A549 (cell line): Measurements from ENCODE around the gene PCNX2. TPM values are rescaled to one million over a fixed set of nuclear protein-coding genes. Genes with fewer than 3 reads are reported as not detected.

ENCODE experiments used
- ATAC-seq, 2 experiments: fragments of 200-7000 bp in 1 of 2; fragments of >200 bp in 1 of 2; cut with Nextera tagmentation in 1 of 2; cut with Tn5 transposase in 1 of 2; 3 replicates each; pipeline versions ENCODE4 v1.8.0 to v1.9.1; 2018 to 2020; ENCODE audit warnings: mild to moderate bottlenecking in 1 of 2, moderate library complexity in 1 of 2
- CTCF ChIA-PET: fragments of 300-600 bp; sonication (Branson Sonifier 250); formaldehyde crosslinking; extraction: SDS; loops from one replicate; lab custom pipeline; 2021; ENCODE audit warnings: antibody characterized with exemption, inconsistent platforms; lab: Yijun Ruan, JAX
- POLR2A ChIA-PET: fragments of 350-600 bp; formaldehyde crosslinking; extraction: SDS; loops from one replicate; lab custom pipeline; 2021; ENCODE audit warnings: antibody characterized with exemption, inconsistent platforms; lab: Yijun Ruan, JAX
- DNase-seq, 2 experiments: peaks; one replicate each; pipeline versions ENCODE4 v3.0.0 to v3.0.0-alpha.2; 2011 to 2016; ENCODE audit warnings: low read depth in 1 of 2, low spot score in 1 of 2
- FAIRE-seq: peaks from 2 replicates; lab custom pipeline; 2011; peaks lifted over from hg19 to GRCh38; lab: Jason Lieb, UNC
- H3K27ac ChIP-seq, 2 experiments: fragments of >200 bp; sonication (Bioruptor Twin); formaldehyde crosslinking; 3 replicates each; pipeline ENCODE4 v1.5.1; 2016 to 2017
- H3K4me1 ChIP-seq: fragments of >200 bp; sonication (Bioruptor Twin); formaldehyde crosslinking; 3 replicates; pipeline ENCODE4 v1.6.1; 2016
- H3K4me2 ChIP-seq: fragments of >200 bp; sonication (Bioruptor Twin); formaldehyde crosslinking; 3 replicates; pipeline ENCODE4 v1.6.1; 2016
- H3K4me3 ChIP-seq: fragments of >200 bp; sonication (Bioruptor Twin); formaldehyde crosslinking; 3 replicates; pipeline ENCODE4 v1.5.1; 2016
- H3K9me3 ChIP-seq: fragments of >200 bp; sonication (Bioruptor Twin); formaldehyde crosslinking; 3 replicates; pipeline ENCODE4 v1.6.1; 2016
- CEBPB ChIP-seq, 2 experiments: fragments of >200 bp in 1 of 2; sonication (Bioruptor Twin) in 1 of 2; formaldehyde crosslinking in 1 of 2; IDR thresholded peaks; 2 replicates each; pipeline ENCODE4 v1.6.1; 2012 to 2016
- EHF ChIP-seq: fragments of 250-450 bp; sonication (Bioruptor Pico); IDR thresholded peaks from 2 replicates; pipeline ENCODE4 v1.5.0; 2020; ENCODE audit warnings: mild to moderate bottlenecking
- FOSB ChIP-seq: fragments of 250-450 bp; sonication (Bioruptor Pico); IDR thresholded peaks from 2 replicates; pipeline ENCODE4 v1.5.0; 2020; ENCODE audit warnings: mild to moderate bottlenecking, moderate library complexity
- FOSL2 ChIP-seq, 2 experiments: fragments of 450-650 bp in 1 of 2; fragments of >200 bp in 1 of 2; sonication (Bioruptor Twin) in 1 of 2; formaldehyde crosslinking; IDR thresholded peaks; 2 replicates each; pipeline versions ENCODE4 v1.5.0 to v1.6.1; 2016 to 2020; ENCODE audit warnings: mild to moderate bottlenecking in 1 of 2, moderate library complexity in 1 of 2
- FOXS1 ChIP-seq: fragments of 250-450 bp; sonication (Bioruptor Pico); IDR thresholded peaks from 2 replicates; pipeline ENCODE4 v1.5.0; 2020; ENCODE audit warnings: mild to moderate bottlenecking, moderate library complexity
- GATA3 ChIP-seq: IDR thresholded peaks from 2 replicates; pipeline ENCODE4 v1.6.1; 2012; ENCODE audit warnings: borderline replicate concordance
- HDAC2 ChIP-seq: fragments of 200-600 bp; sonication (generic); IDR thresholded peaks from 2 replicates; pipeline ENCODE4 v1.6.1; 2016
- HEYL ChIP-seq: fragments of 250-450 bp; sonication (Bioruptor Pico); IDR thresholded peaks from 2 replicates; pipeline ENCODE4 v1.8.0; 2021; ENCODE audit warnings: mild to moderate bottlenecking, moderate library complexity
- HOXA7 ChIP-seq: fragments of 250-450 bp; sonication (Bioruptor Pico); IDR thresholded peaks from 2 replicates; pipeline ENCODE4 v1.5.0; 2020; ENCODE audit warnings: mild to moderate bottlenecking, moderate library complexity
- HOXB5 ChIP-seq: fragments of 250-450 bp; sonication (Bioruptor Pico); IDR thresholded peaks from 2 replicates; pipeline ENCODE4 v1.5.0; 2020; ENCODE audit warnings: mild to moderate bottlenecking, moderate library complexity
- MAZ ChIP-seq: fragments of 150-350 bp; IDR thresholded peaks from 2 replicates; pipeline ENCODE4 v1.6.1; 2014; ENCODE audit warnings: antibody characterized with exemption, low read depth, low read length, borderline replicate concordance
- NFE2L2 ChIP-seq: fragments of 150-350 bp; conservative IDR thresholded peaks from 2 replicates; pipeline ENCODE4 v1.6.1; 2014; ENCODE audit warnings: low read length
- NPAS2 ChIP-seq: fragments of 250-450 bp; sonication (Bioruptor Pico); IDR thresholded peaks from 2 replicates; pipeline ENCODE4 v1.8.0; 2022; ENCODE audit warnings: mild to moderate bottlenecking, moderate library complexity, borderline replicate concordance
- PHF8 ChIP-seq: fragments of 200-600 bp; sonication (generic); IDR thresholded peaks from 2 replicates; pipeline ENCODE4 v1.6.1; 2016; ENCODE audit warnings: low read depth, mild to moderate bottlenecking, antibody characterized with exemption, moderate library complexity, borderline replicate concordance
- RAD21 ChIP-seq, 2 experiments: fragments of >200 bp in 1 of 2; sonication (Bioruptor Twin) in 1 of 2; formaldehyde crosslinking in 1 of 2; IDR thresholded peaks in 1 of 2; conservative IDR thresholded peaks in 1 of 2; 2 replicates in 1 of 2; 3 replicates in 1 of 2; pipeline ENCODE4 v1.6.1; 2012 to 2018; ENCODE audit warnings: inconsistent platforms in 1 of 2
- RARB ChIP-seq: fragments of 250-450 bp; sonication (Bioruptor Pico); IDR thresholded peaks from 2 replicates; pipeline ENCODE4 v1.8.0; 2021; ENCODE audit warnings: mild to moderate bottlenecking, moderate library complexity
- RNF2 ChIP-seq: fragments of 200-600 bp; sonication (generic); IDR thresholded peaks from 2 replicates; pipeline ENCODE4 v1.6.1; 2016; ENCODE audit warnings: low read depth, mild to moderate bottlenecking, antibody characterized with exemption, moderate library complexity, borderline replicate concordance
- SMC3 ChIP-seq: fragments of >200 bp; sonication (Bioruptor Twin); formaldehyde crosslinking; IDR thresholded peaks from 3 replicates; pipeline ENCODE4 v1.6.1; 2018; ENCODE audit warnings: inconsistent platforms
- SREBF2 ChIP-seq: fragments of 450-650 bp; IDR thresholded peaks from 2 replicates; pipeline ENCODE4 v1.6.1; 2014; ENCODE audit warnings: mild to moderate bottlenecking, moderate library complexity
- TFCP2L1 ChIP-seq: fragments of 250-450 bp; sonication (Bioruptor Pico); IDR thresholded peaks from 2 replicates; pipeline ENCODE4 v1.5.0; 2021; ENCODE audit warnings: mild to moderate bottlenecking
- TP53 ChIP-seq: fragments of 250-450 bp; sonication (Bioruptor Pico); IDR thresholded peaks from 2 replicates; pipeline ENCODE4 v1.5.0; 2021; ENCODE audit warnings: mild to moderate bottlenecking, moderate library complexity
- ZFP36 ChIP-seq: fragments of 450-650 bp; IDR thresholded peaks from 2 replicates; pipeline ENCODE4 v1.6.1; 2014; ENCODE audit warnings: borderline replicate concordance; ENCODE audit not compliant: partially characterized antibody
- ZNF302 ChIP-seq: fragments of 250-450 bp; sonication (Bioruptor Pico); IDR thresholded peaks from 2 replicates; pipeline ENCODE4 v1.9.0; 2021; ENCODE audit warnings: inconsistent platforms, mild to moderate bottlenecking, moderate library complexity
- WGBS: methylation state at CpG from one replicate; pipeline ENCODE4 v1.1.6; 2017; ENCODE audit errors: missing lambda C conversion rate; 5-methylcytosine and 5-hydroxymethylcytosine counted together
- polyA plus RNA-seq, 4 experiments: library from polyadenylated mRNA; depleted of rRNA in 3 of 4; stranded (reverse); fragments of >200 nt; fragmentation: RNase III in 1 of 4; extraction: RNeasy Plus Mini Kit Qiagen cat#74134 plus additional on column Dnase treatment in 1 of 4; gene quantifications; 2 replicates in 3 of 4; 3 replicates in 1 of 4; pipeline ENCODE4 v1.2.3, GENCODE V29; 2011 to 2017
- TF ChIP-seq, protein P1 (sequence below): fragments of >200 bp; sonication (Bioruptor Twin); formaldehyde crosslinking; IDR thresholded peaks from 3 replicates; pipeline ENCODE4 v1.5.1; 2016
- TF ChIP-seq, protein P2 (sequence below): fragments of 150-350 bp; IDR thresholded peaks from 2 replicates; pipeline ENCODE4 v1.6.1; 2014; ENCODE audit warnings: low read depth, mild to moderate bottlenecking, low read length
- TF ChIP-seq, protein P3 (sequence below): IDR thresholded peaks from 2 replicates; pipeline ENCODE4 v1.6.1; 2012

The PCNX2 gene
- polyA plus RNA-seq, 2 of the 4 experiments (the other 2 are of a cell fraction), result 8.8 to 27.2 TPM

DNA sequence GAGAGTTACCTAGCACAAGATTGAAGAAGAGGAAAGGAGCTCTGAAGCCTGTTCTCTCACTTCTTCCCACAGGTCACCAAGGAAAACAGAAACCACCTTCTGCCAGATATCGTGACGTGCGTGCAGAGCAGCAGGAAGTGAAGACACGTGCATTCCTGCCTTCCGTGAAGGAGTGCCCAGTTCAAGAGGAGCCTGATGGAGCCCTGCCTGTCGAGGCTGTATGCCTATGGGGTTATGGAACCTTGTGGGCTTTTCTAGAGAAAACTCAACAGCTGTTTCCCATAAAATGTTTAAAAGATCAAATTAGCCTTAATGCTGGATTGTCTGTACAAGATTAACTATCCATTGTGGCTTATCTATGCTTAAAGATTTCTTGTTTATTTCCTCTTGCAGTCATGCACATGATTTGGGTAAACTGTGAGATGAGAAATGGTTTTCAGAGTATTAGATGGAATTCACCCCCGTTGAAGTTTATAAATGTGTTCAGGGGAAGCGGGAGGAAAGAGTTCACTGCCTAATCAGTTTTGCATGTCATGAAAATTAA, 317.4 kb downstream of the PCNX2 start:
- Histone ChIP-seq H3K4me3 (no peak overlapping the region), H3K27ac (no peak overlapping the region), H3K4me1 (peaks cover 12% of the 10 kb centered on the region; the same call in 1 of the 3 replicates), H3K9me3 (peaks cover 11% of the 10 kb centered on the region; the same call in 1 of the 3 replicates), H3K4me2 (no peak overlapping the region)
- TF ChIP-seq MAZ, result no peak
- no peak for TF ChIP-seq ZNF302 (CRISPR knock-in tag)
- no peak for TF ChIP-seq TFCP2L1 (CRISPR knock-in tag)
- no peak for TF ChIP-seq FOXS1 (CRISPR knock-in tag)
- TF ChIP-seq FOSL2 (IDR thresholded peaks at IDR 0.05), result no peak
- no peak for TF ChIP-seq FOSL2 (CRISPR knock-in tag; IDR thresholded peaks at IDR 0.05)
- TF ChIP-seq RNF2, result no peak
- no peak for TF ChIP-seq HOXB5
- TF ChIP-seq ZFP36, result no peak
- TF ChIP-seq SREBF2, result no peak
- TF ChIP-seq NPAS2 (CRISPR knock-in tag), result no peak
- no peak for TF ChIP-seq GATA3
- no peak for TF ChIP-seq FOSB
- TF ChIP-seq, protein P1, sequence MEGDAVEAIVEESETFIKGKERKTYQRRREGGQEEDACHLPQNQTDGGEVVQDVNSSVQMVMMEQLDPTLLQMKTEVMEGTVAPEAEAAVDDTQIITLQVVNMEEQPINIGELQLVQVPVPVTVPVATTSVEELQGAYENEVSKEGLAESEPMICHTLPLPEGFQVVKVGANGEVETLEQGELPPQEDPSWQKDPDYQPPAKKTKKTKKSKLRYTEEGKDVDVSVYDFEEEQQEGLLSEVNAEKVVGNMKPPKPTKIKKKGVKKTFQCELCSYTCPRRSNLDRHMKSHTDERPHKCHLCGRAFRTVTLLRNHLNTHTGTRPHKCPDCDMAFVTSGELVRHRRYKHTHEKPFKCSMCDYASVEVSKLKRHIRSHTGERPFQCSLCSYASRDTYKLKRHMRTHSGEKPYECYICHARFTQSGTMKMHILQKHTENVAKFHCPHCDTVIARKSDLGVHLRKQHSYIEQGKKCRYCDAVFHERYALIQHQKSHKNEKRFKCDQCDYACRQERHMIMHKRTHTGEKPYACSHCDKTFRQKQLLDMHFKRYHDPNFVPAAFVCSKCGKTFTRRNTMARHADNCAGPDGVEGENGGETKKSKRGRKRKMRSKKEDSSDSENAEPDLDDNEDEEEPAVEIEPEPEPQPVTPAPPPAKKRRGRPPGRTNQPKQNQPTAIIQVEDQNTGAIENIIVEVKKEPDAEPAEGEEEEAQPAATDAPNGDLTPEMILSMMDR, result no peak
- TF ChIP-seq CEBPB (IDR thresholded peaks at IDR 0.05), result no peak
- TF ChIP-seq SMC3, result no peak
- no peak for TF ChIP-seq HEYL (CRISPR knock-in tag)
- TF ChIP-seq HDAC2, result no peak
- CTCF ChIA-PET, result interaction anchor here (0.8 to 1.2 kb wide), 2 partner anchors 12 to 29 kb away, joined by 3 to 4 read pairs; no protein-coding TSS in a partner anchor
- DNase-seq, result no peak
- no peak for FAIRE-seq
- POLR2A ChIA-PET, result no interaction called here
- no peak for ATAC-seq
- WGBS, result 94% methylated on average over 8 of the region's 8 CpGs

DNA sequence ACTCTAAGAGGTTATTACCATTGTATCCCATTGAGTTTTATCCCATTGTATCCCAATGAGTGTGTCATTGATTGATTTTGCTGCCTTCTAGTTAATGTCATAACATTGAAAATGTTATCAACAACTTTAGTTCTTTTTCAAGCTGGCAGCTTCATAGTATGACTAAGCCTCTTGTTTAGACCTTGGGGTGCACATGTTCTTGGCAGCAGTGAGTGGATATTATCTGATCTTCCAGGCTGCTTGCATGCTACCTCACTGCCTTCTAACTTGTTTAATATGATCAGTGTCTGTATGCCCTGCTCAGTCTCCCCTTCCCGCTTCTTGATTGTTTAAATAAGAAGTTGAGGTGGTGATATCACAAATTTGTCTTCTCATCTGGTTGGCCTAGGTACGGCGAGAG, 320.6 kb downstream of the PCNX2 start:
- no peak for DNase-seq
- TF ChIP-seq, protein P2, sequence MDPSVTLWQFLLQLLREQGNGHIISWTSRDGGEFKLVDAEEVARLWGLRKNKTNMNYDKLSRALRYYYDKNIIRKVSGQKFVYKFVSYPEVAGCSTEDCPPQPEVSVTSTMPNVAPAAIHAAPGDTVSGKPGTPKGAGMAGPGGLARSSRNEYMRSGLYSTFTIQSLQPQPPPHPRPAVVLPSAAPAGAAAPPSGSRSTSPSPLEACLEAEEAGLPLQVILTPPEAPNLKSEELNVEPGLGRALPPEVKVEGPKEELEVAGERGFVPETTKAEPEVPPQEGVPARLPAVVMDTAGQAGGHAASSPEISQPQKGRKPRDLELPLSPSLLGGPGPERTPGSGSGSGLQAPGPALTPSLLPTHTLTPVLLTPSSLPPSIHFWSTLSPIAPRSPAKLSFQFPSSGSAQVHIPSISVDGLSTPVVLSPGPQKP, result no peak
- TF ChIP-seq TFCP2L1 (CRISPR knock-in tag), result no peak
- no peak for TF ChIP-seq TP53 (CRISPR knock-in tag)
- no peak for TF ChIP-seq HOXA7
- no peak for TF ChIP-seq RAD21 (conservative IDR thresholded peaks at IDR 0.05 in 1 of 2, IDR thresholded peaks at IDR 0.05 in 1 of 2)
- TF ChIP-seq, protein P3, sequence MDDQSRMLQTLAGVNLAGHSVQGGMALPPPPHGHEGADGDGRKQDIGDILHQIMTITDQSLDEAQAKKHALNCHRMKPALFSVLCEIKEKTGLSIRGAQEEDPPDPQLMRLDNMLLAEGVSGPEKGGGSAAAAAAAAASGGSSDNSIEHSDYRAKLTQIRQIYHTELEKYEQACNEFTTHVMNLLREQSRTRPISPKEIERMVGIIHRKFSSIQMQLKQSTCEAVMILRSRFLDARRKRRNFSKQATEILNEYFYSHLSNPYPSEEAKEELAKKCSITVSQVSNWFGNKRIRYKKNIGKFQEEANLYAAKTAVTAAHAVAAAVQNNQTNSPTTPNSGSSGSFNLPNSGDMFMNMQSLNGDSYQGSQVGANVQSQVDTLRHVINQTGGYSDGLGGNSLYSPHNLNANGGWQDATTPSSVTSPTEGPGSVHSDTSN, result no peak
- TF ChIP-seq ZFP36, result no peak
- TF ChIP-seq CEBPB (IDR thresholded peaks at IDR 0.05), result no peak
- no peak for TF ChIP-seq EHF (CRISPR knock-in tag)
- TF ChIP-seq NFE2L2, result no peak
- no peak for TF ChIP-seq RARB
- TF ChIP-seq HDAC2, result no peak
- TF ChIP-seq PHF8, result no peak
- Histone ChIP-seq H3K4me2 (no peak overlapping the region), H3K4me1 (no peaks in the 10 kb centered on the region), H3K9me3 (peaks cover 26% of the 10 kb centered on the region), H3K4me3 (no peak overlapping the region), H3K27ac (no peak overlapping the region)
- WGBS, result 94% methylated on average over 3 of the region's 3 CpGs
- ATAC-seq, result no peak
- ChIA-PET POLR2A (no interaction called here), CTCF (no interaction called here)
- FAIRE-seq, result no peak
